Testis (tissue), 3 donors: Measurements from ENCODE around the gene RPS6KA5. TPM values are rescaled to one million over a fixed set of nuclear protein-coding genes. Genes with fewer than 3 reads are reported as not detected.

ENCODE experiments used
- DNase-seq: peaks from one replicate; pipeline ENCODE4 v3.0.0-alpha.2; 2019
- H3K27ac ChIP-seq, 2 donors: fragments of 200-600 bp; sonication (generic); one replicate each; pipeline ENCODE4 v1.5.1; 2019
- H3K27me3 ChIP-seq: fragments of 200-600 bp; sonication (generic); one replicate; pipeline ENCODE4 v1.5.1; 2019
- H3K36me3 ChIP-seq: fragments of 200-600 bp; sonication (generic); one replicate; pipeline ENCODE4 v1.5.1; 2017; ENCODE audit warnings: low read depth; ENCODE audit errors: missing control alignments
- H3K4me1 ChIP-seq: fragments of 200-600 bp; sonication (generic); one replicate; pipeline ENCODE4 v1.5.1; 2019
- H3K4me3 ChIP-seq, 2 donors: fragments of 200-600 bp; sonication (generic); one replicate each; pipeline ENCODE4 v1.5.1; 2017 to 2019
- H3K9me3 ChIP-seq: fragments of 200-600 bp; sonication (generic); one replicate; pipeline ENCODE4 v1.5.1; 2017
- POLR2A ChIP-seq: fragments of 450-650 bp; IDR thresholded peaks from one replicate; pipeline ENCODE4 v1.6.1; 2017; ENCODE audit warnings: antibody characterized with exemption, mild to moderate bottlenecking, moderate library complexity
- WGBS, 2 donors: methylation state at CpG; one replicate each; pipeline ENCODE4 v1.1.5; 2018; 5-methylcytosine and 5-hydroxymethylcytosine counted together
- intact Hi-C: fragments of 100-400 bp; cut with DNase I; formaldehyde crosslinking; loops from one replicate; pipeline ENCODE4 v1.15.1; 2023; ENCODE audit warnings: low total_unique reads
- polyA plus RNA-seq: library from polyadenylated mRNA; stranded (reverse); fragments of 350-450 nt; fragmentation: Illumina TruSeq; extraction: RNeasy Lipid Tissue Mini Kit (QIAGEN cat#74804); gene quantifications from one replicate; pipeline ENCODE4 v1.2.3, GENCODE V29; 2014; ENCODE audit warnings: low read depth, low replicate concordance; ENCODE audit not compliant: insufficient read depth
- total RNA-seq, 2 donors: library from RNA; depleted of rRNA; stranded (reverse); fragments of >200 nt; gene quantifications; one replicate each; pipeline ENCODE4 v1.2.3, GENCODE V29; 2016
- TF ChIP-seq, protein P1 (sequence below), 3 experiments: fragments of 450-650 bp in 2 of 3; fragments of 200-600 bp in 1 of 3; sonication (generic) in 1 of 3; IDR thresholded peaks; one replicate each; pipeline ENCODE4 v1.5.1; 2016 to 2019; ENCODE audit warnings: antibody characterized with exemption in 3 of 3, mild to moderate bottlenecking in 2 of 3, moderate library complexity in 1 of 3

The RPS6KA5 gene
- total and polyA plus RNA-seq, 3 donors from 2014 or later = 6.4 to 11.0 (median 9.4) TPM

DNA sequence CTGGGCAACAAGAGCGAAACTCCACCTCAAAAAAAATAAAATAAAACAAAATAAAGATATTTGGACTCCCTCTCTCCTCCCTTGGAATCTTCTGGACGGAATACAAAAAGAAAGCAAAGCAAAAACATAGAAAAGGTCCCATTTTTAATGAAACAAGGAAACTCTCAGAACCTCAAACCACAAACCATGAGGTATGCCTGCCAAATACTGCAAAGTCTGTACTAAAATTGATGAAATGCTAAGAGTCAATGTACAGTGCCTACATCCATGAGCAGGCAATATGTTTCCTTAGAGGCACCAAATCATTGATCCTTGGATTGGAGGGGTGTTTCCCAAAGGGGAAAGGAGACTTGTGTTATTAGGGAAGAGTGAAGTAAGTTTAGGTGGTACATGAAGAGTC is 8.2 kb upstream of the RPS6KA5 start:
- no peak for DNase-seq
- TF ChIP-seq, protein P1, sequence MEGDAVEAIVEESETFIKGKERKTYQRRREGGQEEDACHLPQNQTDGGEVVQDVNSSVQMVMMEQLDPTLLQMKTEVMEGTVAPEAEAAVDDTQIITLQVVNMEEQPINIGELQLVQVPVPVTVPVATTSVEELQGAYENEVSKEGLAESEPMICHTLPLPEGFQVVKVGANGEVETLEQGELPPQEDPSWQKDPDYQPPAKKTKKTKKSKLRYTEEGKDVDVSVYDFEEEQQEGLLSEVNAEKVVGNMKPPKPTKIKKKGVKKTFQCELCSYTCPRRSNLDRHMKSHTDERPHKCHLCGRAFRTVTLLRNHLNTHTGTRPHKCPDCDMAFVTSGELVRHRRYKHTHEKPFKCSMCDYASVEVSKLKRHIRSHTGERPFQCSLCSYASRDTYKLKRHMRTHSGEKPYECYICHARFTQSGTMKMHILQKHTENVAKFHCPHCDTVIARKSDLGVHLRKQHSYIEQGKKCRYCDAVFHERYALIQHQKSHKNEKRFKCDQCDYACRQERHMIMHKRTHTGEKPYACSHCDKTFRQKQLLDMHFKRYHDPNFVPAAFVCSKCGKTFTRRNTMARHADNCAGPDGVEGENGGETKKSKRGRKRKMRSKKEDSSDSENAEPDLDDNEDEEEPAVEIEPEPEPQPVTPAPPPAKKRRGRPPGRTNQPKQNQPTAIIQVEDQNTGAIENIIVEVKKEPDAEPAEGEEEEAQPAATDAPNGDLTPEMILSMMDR (IDR thresholded peaks at IDR 0.05) = no peak
- TF ChIP-seq POLR2A = no peak
- no peak overlapping the region for H3K27ac ChIP-seq
- no peaks in the 10 kb centered on the region for H3K36me3 ChIP-seq
- H3K4me1 ChIP-seq = peaks cover 7% of the 10 kb centered on the region
- 63 to 72% methylated on average over 2 of the region's 2 CpGs for WGBS, 2 donors
- H3K9me3 ChIP-seq = no peaks in the 10 kb centered on the region
- H3K4me3 ChIP-seq = no peak overlapping the region
- H3K27me3 ChIP-seq = no peaks in the 10 kb centered on the region
- intact Hi-C loops = no loop called here

DNA sequence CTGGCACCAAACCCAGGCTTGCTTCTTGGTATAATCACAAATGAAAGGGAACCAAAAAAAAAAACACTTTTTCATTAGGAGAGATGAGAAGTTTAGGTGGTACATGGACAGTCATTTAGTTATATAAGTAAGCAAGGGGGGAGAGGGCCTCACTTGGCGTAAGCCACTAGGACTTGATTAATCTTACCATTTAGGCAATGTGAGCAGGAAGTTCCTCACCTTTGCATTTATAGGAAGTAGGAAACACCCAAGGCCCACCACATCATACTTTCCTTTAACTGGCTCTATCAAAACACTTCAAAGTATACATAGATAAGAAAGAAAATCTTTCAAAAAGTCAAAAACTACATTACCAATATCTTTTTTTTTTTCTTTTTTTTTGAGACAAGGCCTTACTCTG is 6.7 kb upstream of the RPS6KA5 start:
- Histone ChIP-seq H3K36me3 (no peaks in the 10 kb centered on the region), H3K4me1 (peaks cover 7% of the 10 kb centered on the region), H3K27me3 (no peaks in the 10 kb centered on the region), H3K4me3 (no peak overlapping the region), H3K9me3 (no peaks in the 10 kb centered on the region), H3K27ac (no peak overlapping the region)
- intact Hi-C loops = no loop called here
- WGBS, 2 donors = 75 to 91% methylated on average over 1 of the region's 1 CpG
- no peak for DNase-seq
- TF ChIP-seq, protein P1 (IDR thresholded peaks at IDR 0.05) = no peak

DNA sequence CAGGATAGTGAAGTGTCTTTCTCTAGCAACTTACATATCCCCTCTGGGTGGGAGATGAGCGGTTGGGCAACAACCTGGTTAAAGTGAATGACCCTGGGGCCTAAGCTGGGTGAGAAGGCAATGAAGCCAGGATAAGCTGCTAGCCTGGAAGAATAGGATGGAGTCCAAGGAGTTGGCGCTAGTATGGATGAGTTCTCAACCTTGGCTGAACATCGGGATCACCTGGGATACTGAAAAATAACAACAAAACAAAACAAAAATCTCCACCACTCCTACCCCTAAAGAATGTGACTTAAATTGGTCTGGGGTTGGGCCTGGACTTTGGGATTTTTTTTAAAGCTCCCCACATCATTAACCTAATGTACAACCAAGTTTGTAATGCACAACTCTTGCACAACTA is 4.8 kb upstream of the RPS6KA5 start:
- Histone ChIP-seq H3K4me1 (peaks cover 7% of the 10 kb centered on the region), H3K36me3 (no peaks in the 10 kb centered on the region), H3K27me3 (no peaks in the 10 kb centered on the region), H3K9me3 (no peaks in the 10 kb centered on the region), H3K27ac (no peak overlapping the region), H3K4me3 (no peak overlapping the region)
- intact Hi-C loops = no loop called here
- WGBS, 2 donors = 51 to 63% methylated on average over 3 of the region's 3 CpGs
- DNase-seq = peak; percentile 22
- TF ChIP-seq, protein P1 (IDR thresholded peaks at IDR 0.05) = no peak
- no peak for TF ChIP-seq POLR2A

DNA sequence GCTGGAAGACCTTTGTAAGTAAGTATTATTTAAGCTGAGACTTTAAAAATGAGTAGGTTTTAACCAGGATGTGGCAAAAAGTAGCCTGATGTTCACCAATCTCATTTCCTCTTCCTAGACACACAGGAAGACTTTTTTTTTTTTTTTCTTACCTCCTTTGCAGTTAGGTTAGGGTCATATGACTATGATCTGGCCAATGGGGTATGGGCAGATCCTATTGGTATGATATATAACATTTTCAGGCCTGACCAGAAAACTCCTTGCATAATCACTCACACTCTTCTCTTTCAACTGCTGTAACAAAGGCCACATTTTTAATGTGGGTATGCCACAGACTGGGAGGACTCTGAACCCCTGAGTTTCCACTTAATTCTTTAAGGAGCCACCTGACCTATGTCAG is 2.7 kb upstream of the RPS6KA5 start:
- DNase-seq = no peak
- Histone ChIP-seq H3K27ac (no peak overlapping the region), H3K36me3 (no peaks in the 10 kb centered on the region), H3K4me1 (peaks cover 12% of the 10 kb centered on the region), H3K4me3 (no peak overlapping the region), H3K9me3 (no peaks in the 10 kb centered on the region), H3K27me3 (no peaks in the 10 kb centered on the region)
- intact Hi-C loops = no loop called here
- TF ChIP-seq POLR2A = no peak
- TF ChIP-seq, protein P1 (IDR thresholded peaks at IDR 0.05) = no peak

DNA sequence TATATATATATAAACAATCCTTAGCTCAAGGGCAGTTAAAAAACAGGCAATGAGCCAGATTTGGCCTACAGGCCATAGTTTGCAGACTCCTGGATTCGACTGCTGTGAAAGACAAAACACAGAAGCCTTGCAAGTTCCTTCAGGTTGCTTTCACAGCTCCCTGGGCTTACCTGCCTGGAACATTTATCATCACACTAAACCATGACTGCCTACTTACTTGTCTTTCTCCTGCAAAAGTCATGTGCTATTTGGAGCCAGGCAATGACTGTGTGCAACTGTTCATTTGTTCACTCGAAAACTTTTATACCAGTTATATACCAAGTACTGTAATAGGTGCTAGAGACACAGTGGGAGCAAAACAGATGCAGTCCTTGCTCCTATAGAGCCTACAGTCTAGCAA is 2.2 kb upstream of the RPS6KA5 start:
- Histone ChIP-seq H3K27me3 (no peaks in the 10 kb centered on the region), H3K9me3 (no peaks in the 10 kb centered on the region), H3K4me3 (no peak overlapping the region), H3K36me3 (no peaks in the 10 kb centered on the region), H3K4me1 (peaks cover 12% of the 10 kb centered on the region), H3K27ac (no peak overlapping the region)
- intact Hi-C loops = no loop called here
- TF ChIP-seq, protein P1 (IDR thresholded peaks at IDR 0.05) = no peak
- TF ChIP-seq POLR2A = no peak
- DNase-seq = no peak
- 82 to 95% methylated on average over 2 of the region's 2 CpGs for WGBS, 2 donors
